Mucosa of rectum (tissue), 2 donors: Measurements from ENCODE around the gene C10orf90.

Source experiments
- H3K27ac ChIP-seq, 2 donors: one replicate each; pipeline ENCODE4 v1.7.0; 2013; ENCODE audit warnings: inconsistent platforms in 2 of 2, low read depth in 2 of 2, low read length in 2 of 2
- H3K27me3 ChIP-seq, 2 donors: one replicate each; pipeline ENCODE4 v1.7.0; 2013; ENCODE audit warnings: low read length in 2 of 2; ENCODE audit not compliant: control insufficient read depth in 2 of 2, insufficient read depth in 2 of 2
- H3K36me3 ChIP-seq, 2 donors: one replicate each; pipeline ENCODE4 v1.7.0; 2013; ENCODE audit warnings: low read length in 2 of 2; ENCODE audit not compliant: control insufficient read depth in 2 of 2, insufficient read depth in 2 of 2
- H3K4me1 ChIP-seq, 2 donors: one replicate each; pipeline ENCODE4 v1.7.0; 2013; ENCODE audit warnings: low read length in 2 of 2, mild to moderate bottlenecking in 1 of 2; ENCODE audit not compliant: control insufficient read depth in 2 of 2, insufficient read depth in 2 of 2
- H3K4me3 ChIP-seq, 2 donors: one replicate each; pipeline ENCODE4 v1.7.0; 2013; ENCODE audit warnings: low read length in 2 of 2
- H3K9ac ChIP-seq, 2 donors: one replicate each; pipeline ENCODE4 v1.7.0; 2013; ENCODE audit warnings: low read length in 2 of 2, low read depth in 1 of 2, mild to moderate bottlenecking in 1 of 2
- H3K9me3 ChIP-seq, 2 donors: one replicate each; pipeline ENCODE4 v1.7.0; 2013; ENCODE audit warnings: low read length in 2 of 2; ENCODE audit not compliant: control insufficient read depth in 2 of 2
- donor health status: healthy.
- donor health status: Normal muscosa, but diverticular disease.

C10orf90 gene

DNA sequence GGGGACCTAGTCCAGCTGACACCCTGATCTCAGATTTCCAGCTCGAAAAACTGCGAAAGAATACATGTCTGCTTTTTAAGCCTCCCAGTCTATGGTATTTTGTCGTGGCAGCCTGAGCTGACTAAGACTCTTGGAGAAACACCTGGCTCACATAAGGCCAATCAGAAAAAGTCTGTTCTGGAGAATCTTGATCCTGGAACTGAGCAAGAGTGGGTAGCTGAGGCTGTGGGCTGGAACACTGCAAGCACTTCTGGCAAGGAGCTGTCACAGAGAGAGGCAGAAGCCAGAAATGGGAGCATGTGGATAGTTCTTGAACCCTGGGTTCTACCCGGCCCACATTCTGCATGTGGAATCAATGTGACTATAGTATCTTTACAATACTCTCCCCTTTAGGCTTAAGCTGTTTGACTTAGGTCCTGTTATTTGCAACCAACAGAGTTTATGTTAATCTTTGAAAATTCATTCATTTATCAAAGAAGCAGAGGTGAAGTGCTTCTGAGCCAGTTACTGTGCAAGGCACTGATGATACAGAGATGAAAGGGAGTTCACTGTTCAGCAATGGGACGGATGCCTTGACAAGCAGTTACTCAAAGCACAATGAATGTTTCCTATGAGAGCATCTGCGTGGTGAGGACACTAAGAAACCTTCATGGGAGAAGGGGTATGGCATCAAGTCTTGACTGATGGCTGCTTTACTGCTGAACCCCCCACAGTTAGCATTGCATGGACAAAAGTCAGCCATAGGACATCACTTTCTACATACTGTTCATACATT, 4.4 kb upstream of the C10orf90 start:
- Histone ChIP-seq H3K9ac (no peak overlapping the region), H3K4me3 (no peak overlapping the region), H3K4me1 (no peaks in the 10 kb centered on the region), H3K9me3 (no peaks in the 10 kb centered on the region), H3K36me3 (no peaks in the 10 kb centered on the region), H3K27ac (no peak overlapping the region), H3K27me3 (no peaks in the 10 kb centered on the region)

DNA sequence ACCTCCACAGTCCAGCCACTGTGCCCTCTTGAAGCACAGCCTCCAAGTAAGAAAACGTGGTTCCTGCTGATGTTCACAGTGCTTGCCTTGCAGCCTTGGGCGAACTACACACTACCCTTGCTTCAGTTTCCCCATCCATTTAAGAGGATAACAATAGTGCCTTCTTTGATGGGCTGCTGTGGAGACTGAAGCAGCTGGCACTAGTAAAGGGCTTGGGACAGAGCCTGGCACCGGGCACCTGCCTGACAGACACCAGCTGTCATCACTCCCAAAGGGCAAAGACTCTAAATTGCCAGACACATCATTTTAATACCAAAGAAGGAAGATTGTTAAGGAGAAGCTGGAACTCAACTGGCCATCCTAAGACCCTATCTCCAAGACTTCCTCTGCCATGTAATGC, 3.1 kb upstream of the C10orf90 start:
- Histone ChIP-seq H3K4me3 (no peak overlapping the region), H3K9me3 (no peaks in the 10 kb centered on the region), H3K9ac (no peak overlapping the region), H3K27me3 (no peaks in the 10 kb centered on the region), H3K4me1 (no peaks in the 10 kb centered on the region), H3K27ac (no peak overlapping the region), H3K36me3 (no peaks in the 10 kb centered on the region)

DNA sequence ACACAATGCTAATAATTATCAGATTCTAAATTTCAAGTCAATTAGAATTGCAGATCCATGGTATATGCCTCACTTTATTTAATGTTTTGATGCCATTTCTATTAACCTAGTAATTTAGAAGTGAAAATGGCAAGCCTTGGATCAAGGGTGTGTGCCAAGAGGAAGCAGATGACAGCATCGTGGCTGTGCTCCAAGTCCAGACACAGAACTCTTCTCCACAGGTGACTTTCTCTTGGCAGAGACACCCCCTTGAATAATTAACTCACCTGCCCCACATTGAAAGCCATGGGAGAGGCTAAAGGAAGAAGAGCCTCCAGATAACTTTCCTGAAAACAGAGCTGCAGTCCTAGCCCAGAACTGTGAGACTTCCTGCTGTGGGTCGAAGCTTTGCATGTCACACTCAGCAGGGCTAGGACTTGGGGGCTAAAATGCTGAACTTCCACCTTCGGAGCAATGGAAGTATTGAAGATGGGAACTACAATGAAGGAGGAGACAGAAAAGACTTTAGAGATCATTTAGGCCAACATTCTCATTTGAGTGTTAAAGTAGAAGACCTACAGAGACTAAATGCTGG, 996 bp upstream of the C10orf90 start:
- no peak overlapping the region for H3K9ac ChIP-seq
- no peaks in the 10 kb centered on the region for H3K4me1 ChIP-seq
- H3K36me3 ChIP-seq, result no peaks in the 10 kb centered on the region
- no peak overlapping the region for H3K27ac ChIP-seq
- H3K4me3 ChIP-seq, result no peak overlapping the region
- no peaks in the 10 kb centered on the region for H3K9me3 ChIP-seq
- no peaks in the 10 kb centered on the region for H3K27me3 ChIP-seq

DNA sequence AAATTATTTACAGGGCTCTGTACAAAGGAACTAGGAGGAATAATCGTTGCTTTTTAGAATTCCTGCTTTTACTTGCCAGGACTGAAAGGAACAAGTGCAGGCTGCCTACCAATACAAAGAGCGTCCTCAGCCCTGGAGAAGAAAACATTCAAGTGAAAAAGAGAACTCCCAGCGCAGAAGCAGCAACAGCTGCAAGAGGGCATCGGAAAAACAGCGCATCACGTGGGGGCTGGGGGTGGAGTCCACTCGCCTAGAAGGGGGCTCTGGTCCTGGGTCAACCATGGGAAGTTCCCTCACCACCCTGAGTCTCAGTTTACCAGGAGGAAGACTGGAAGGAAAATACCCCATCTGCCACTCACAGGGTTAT, 385 bp upstream of the C10orf90 start:
- no peak overlapping the region for H3K27ac ChIP-seq

DNA sequence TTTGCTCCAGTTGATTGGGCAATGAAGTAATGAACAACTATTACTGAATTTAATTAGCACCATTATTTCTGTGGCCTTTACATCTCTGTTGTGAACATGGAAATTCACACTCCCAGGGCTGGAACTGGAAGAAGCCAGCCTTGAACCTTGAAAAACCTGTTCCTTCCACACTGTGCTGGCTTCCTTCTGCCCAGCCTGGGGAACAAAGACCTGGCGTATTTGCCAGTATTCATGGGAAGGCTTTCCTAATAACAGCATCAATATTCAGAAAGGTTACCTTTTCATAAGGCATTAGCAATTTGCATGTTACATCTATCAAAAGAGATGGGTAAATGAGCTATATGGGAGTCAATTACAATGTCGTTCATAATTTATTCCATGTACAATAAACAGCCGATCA, 1.3 kb downstream of the C10orf90 start:
- H3K27ac ChIP-seq, result no peak overlapping the region

More for the DNA sequence above, 385 bp upstream of the C10orf90 start:
- Histone ChIP-seq H3K27me3 (no peaks in the 10 kb centered on the region), H3K4me1 (no peaks in the 10 kb centered on the region), H3K4me3 (no peak overlapping the region), H3K9me3 (no peaks in the 10 kb centered on the region), H3K36me3 (no peaks in the 10 kb centered on the region), H3K9ac (no peak overlapping the region)

DNA sequence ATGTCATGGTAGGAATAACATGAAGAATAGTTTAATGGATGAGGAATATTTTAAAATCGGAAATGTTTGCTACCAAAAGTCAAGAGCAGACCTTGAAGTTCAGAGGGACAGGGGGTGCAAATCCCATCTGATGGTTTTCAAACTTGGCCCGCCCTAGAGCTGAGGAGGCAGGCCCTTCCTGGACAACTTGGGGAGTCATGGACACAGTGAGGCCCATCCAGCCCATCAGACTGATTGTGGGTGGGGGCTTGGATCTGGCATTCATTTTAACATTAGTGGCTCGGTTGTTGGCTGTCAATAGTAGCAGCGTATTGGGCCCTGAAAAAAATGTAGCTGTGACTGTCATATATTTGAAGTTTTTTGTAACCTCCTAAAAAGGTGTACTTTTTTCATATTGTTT, 2.0 kb downstream of the C10orf90 start:
- Histone ChIP-seq H3K36me3 (no peaks in the 10 kb centered on the region), H3K9ac (no peak overlapping the region), H3K4me1 (no peaks in the 10 kb centered on the region), H3K9me3 (no peaks in the 10 kb centered on the region), H3K27me3 (no peaks in the 10 kb centered on the region), H3K27ac (no peak overlapping the region), H3K4me3 (no peak overlapping the region)

More for the DNA sequence above, 1.3 kb downstream of the C10orf90 start:
- H3K9me3 ChIP-seq, result no peaks in the 10 kb centered on the region
- no peaks in the 10 kb centered on the region for H3K27me3 ChIP-seq
- no peak overlapping the region for H3K4me3 ChIP-seq
- no peak overlapping the region for H3K9ac ChIP-seq
- no peaks in the 10 kb centered on the region for H3K4me1 ChIP-seq
- H3K36me3 ChIP-seq, result no peaks in the 10 kb centered on the region

DNA sequence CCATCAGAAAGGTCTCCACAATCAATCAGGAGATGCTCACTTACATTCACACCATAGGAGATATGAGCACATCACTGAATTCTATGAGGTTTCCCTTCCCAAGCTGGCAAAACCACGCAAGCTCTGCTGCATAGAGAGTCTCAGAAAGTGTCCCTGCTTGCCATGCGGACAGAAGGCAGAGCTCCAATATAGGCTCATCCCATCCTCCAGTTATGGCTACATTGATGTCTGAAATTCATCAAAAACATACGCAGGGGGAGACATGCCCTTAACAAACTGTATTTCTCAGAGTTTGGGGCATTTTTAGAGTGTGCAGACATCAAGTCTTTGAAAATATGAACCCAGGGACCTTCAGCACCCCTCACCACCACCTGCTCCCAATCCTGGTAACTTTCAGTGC, 2.9 kb downstream of the C10orf90 start:
- no peaks in the 10 kb centered on the region for H3K9me3 ChIP-seq
- H3K36me3 ChIP-seq, result no peaks in the 10 kb centered on the region
- H3K9ac ChIP-seq, result no peak overlapping the region
- no peaks in the 10 kb centered on the region for H3K4me1 ChIP-seq
- H3K27ac ChIP-seq, result no peak overlapping the region
- H3K27me3 ChIP-seq, result no peaks in the 10 kb centered on the region
- H3K4me3 ChIP-seq, result no peak overlapping the region

DNA sequence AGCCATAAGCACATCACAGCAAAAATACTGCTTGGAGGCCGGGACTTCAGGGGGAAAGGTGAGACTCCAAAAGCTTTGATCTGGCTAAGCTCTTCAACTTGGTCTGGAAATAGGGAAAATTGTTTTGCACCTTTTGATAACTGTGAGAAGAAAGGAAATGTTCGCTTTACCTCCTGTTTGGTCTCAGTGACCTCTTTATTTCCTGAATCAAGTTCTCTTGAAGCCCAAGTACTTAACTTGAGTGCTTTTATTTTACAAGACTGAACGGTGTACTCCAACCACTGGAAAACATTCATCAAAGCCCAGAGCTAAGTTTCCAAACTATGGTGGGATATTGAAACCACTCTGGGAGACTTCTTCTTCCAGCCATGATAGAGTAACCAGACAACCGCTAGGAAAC, 5.3 kb downstream of the C10orf90 start:
- H3K27ac ChIP-seq, result no peak overlapping the region
- H3K4me3 ChIP-seq, result no peak overlapping the region
- H3K9ac ChIP-seq, result no peak overlapping the region
- H3K9me3 ChIP-seq, result no peaks in the 10 kb centered on the region
- H3K36me3 ChIP-seq, result no peaks in the 10 kb centered on the region
- no peaks in the 10 kb centered on the region for H3K4me1 ChIP-seq
- H3K27me3 ChIP-seq, result no peaks in the 10 kb centered on the region

DNA sequence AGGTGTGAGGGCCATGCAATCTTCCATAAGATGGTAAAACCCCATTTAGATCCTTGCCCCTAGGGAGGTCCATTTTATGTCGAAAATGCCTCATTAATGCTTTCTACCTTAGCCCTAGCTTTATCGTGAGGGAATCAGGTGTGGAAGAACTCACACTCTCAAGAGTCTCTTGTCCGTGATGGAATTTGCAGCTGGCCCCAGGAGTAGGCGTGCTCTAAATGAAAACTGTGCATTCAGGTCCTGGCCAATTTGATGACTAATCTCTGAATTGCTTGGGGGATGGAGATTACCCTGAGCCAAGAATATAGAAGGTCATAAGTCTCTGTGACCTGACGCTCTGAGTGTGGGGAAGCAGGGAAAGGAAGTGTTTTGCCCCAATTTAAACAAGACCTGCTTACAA, 6.6 kb downstream of the C10orf90 start:
- H3K9ac ChIP-seq, result no peak overlapping the region
- H3K27ac ChIP-seq, result no peak overlapping the region
- H3K27me3 ChIP-seq, result no peaks in the 10 kb centered on the region
- H3K36me3 ChIP-seq, result no peaks in the 10 kb centered on the region
- H3K4me1 ChIP-seq, result no peaks in the 10 kb centered on the region
- no peak overlapping the region for H3K4me3 ChIP-seq
- no peaks in the 10 kb centered on the region for H3K9me3 ChIP-seq

DNA sequence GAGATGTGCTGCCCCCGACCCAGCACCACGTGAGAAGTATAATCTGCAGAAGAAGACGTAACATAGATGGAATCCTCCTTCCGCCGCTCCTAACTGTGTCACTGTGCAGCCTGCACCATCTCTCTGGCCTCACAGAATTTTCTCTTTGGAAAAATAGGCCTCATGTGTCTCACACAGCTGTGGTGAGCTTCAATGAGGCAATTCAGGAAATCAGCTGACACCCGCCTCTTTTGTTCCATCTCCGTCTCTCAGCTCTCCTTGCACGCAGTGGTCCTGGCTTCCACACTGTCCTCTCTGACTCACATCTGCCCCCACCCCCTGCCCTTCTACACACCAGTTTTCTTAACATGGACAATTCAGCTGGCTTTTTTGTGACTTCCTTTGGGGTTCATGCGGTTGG, 7.2 kb downstream of the C10orf90 start:
- H3K4me3 ChIP-seq, result no peak overlapping the region
- no peaks in the 10 kb centered on the region for H3K36me3 ChIP-seq
- no peaks in the 10 kb centered on the region for H3K27me3 ChIP-seq
- H3K4me1 ChIP-seq, result no peaks in the 10 kb centered on the region
- H3K9ac ChIP-seq, result no peak overlapping the region
- no peaks in the 10 kb centered on the region for H3K9me3 ChIP-seq
- no peak overlapping the region for H3K27ac ChIP-seq
